H1 (cell line): ENCODE data around the gene PALD1. TPM values are rescaled to one million over a fixed set of nuclear protein-coding genes. Genes with fewer than 3 reads are reported as not detected.
A peak's percentile ranks its signal among the peaks of the same experiment; 100 is the strongest.

Source experiments
- CTCF ChIA-PET: fragments of 300-600 bp; sonication (Branson Sonifier 250); formaldehyde crosslinking; loops from one replicate; lab custom pipeline; 2021; ENCODE audit not compliant: partially characterized antibody; lab: Charles Lee
- POLR2A ChIA-PET: fragments of 300-600 bp; sonication (Branson Sonifier 250); formaldehyde crosslinking; loops from one replicate; lab custom pipeline; 2021; ENCODE audit warnings: inconsistent platforms; ENCODE audit not compliant: partially characterized antibody; lab: Charles Lee
- DNase-seq, 2 experiments: peaks; one replicate each; pipeline versions ENCODE4 v3.0.0 to v3.0.0-alpha.2; 2010 to 2022; ENCODE audit warnings: low spot score in 2 of 2, low read depth in 1 of 2, mixed read lengths in 1 of 2
- FAIRE-seq: peaks from 2 replicates; lab custom pipeline; 2011; peaks lifted over from hg19 to GRCh38; lab: Jason Lieb, UNC
- H2AFZ ChIP-seq: 2 replicates; pipeline ENCODE4 v1.8.1; 2012; ENCODE audit warnings: low read length, inconsistent platforms
- H2AK5ac ChIP-seq: 2 replicates; pipeline ENCODE4 v1.6.1; 2013; ENCODE audit warnings: low read depth, low read length
- H2BK120ac ChIP-seq: replicated peaks from 2 replicates; pipeline ENCODE3; 2013; ENCODE audit warnings: low read depth, low read length, inconsistent platforms
- H2BK12ac ChIP-seq: 2 replicates; pipeline ENCODE4 v1.6.1; 2013; ENCODE audit warnings: low read depth, low read length
- H2BK15ac ChIP-seq: 2 replicates; pipeline ENCODE4 v1.6.1; 2013; ENCODE audit warnings: low read length
- H2BK20ac ChIP-seq: 2 replicates; pipeline ENCODE4 v1.6.1; 2013; ENCODE audit warnings: low read length
- H2BK5ac ChIP-seq: 2 replicates; pipeline ENCODE4 v1.6.1; 2013; ENCODE audit warnings: low read depth, low read length
- H3K14ac ChIP-seq: 2 replicates; pipeline ENCODE4 v1.6.1; 2013; ENCODE audit warnings: inconsistent platforms; ENCODE audit not compliant: insufficient read length
- H3K18ac ChIP-seq: 2 replicates; pipeline ENCODE4 v1.6.1; 2013; ENCODE audit warnings: low read length; ENCODE audit errors: extremely low read depth
- H3K23ac ChIP-seq: 2 replicates; pipeline ENCODE4 v1.6.1; 2013; ENCODE audit warnings: inconsistent platforms; ENCODE audit not compliant: insufficient read length
- H3K23me2 ChIP-seq: 2 replicates; pipeline ENCODE4 v1.6.1; 2013; ENCODE audit warnings: low read depth, low read length
- H3K27ac ChIP-seq: 2 replicates; pipeline ENCODE4 v1.6.1; 2011; ENCODE audit warnings: low read depth, low read length, inconsistent platforms
- H3K27me3 ChIP-seq, 4 experiments: replicated peaks in 1 of 4; 1 replicate in 1 of 4; 2 replicates in 3 of 4; pipeline versions ENCODE4 v1.6.1 to v1.8.1; 2011 to 2013; ENCODE audit warnings: low read length in 3 of 4, mild to moderate bottlenecking in 3 of 4, inconsistent platforms in 2 of 4, mixed read lengths in 2 of 4, moderate library complexity in 1 of 4; ENCODE audit not compliant: control insufficient read depth in 3 of 4, insufficient read depth in 3 of 4; ENCODE audit errors: extremely low read depth in 1 of 4
- H3K36me3 ChIP-seq, 4 experiments: 2 replicates each; pipeline versions ENCODE4 v1.6.1 to v1.8.1; 2011 to 2013; ENCODE audit warnings: mild to moderate bottlenecking in 4 of 4, low read length in 3 of 4, moderate library complexity in 2 of 4, control low read depth in 1 of 4, inconsistent platforms in 1 of 4; ENCODE audit not compliant: insufficient read depth in 4 of 4, control insufficient read depth in 2 of 4
- H3K4ac ChIP-seq: replicated peaks from 2 replicates; pipeline ENCODE3; 2013; ENCODE audit warnings: low read length, low read depth, mixed read lengths, inconsistent platforms; ENCODE audit not compliant: insufficient read length
- H3K4me1 ChIP-seq, 4 experiments: replicated peaks in 1 of 4; 1 replicate in 1 of 4; 2 replicates in 3 of 4; pipeline versions ENCODE4 v1.6.1 to v1.8.1; 2011 to 2013; ENCODE audit warnings: low read length in 3 of 4, inconsistent platforms in 2 of 4, mixed read lengths in 1 of 4; ENCODE audit not compliant: insufficient read depth in 4 of 4, control insufficient read depth in 3 of 4
- H3K4me2 ChIP-seq, 2 experiments: 2 replicates each; pipeline versions ENCODE4 v1.6.1 to v1.8.1; 2011 to 2013; ENCODE audit warnings: low read depth in 2 of 2, low read length in 2 of 2, control low read depth in 1 of 2, inconsistent platforms in 1 of 2, mild to moderate bottlenecking in 1 of 2; ENCODE audit not compliant: insufficient read depth in 1 of 2
- H3K4me3 ChIP-seq, 4 experiments: fragments of 200-600, 300-600 bp in 1 of 4; sonication (generic), shearing (Covaris generic), sonication (Bioruptor Twin) in 1 of 4; 2 replicates each; pipeline versions ENCODE4 v1.5.1 to v1.8.1; 2011 to 2016; ENCODE audit warnings: low read length in 4 of 4, low read depth in 3 of 4, control low read depth in 2 of 4, inconsistent platforms in 2 of 4, mild to moderate bottlenecking in 2 of 4, mixed read lengths in 1 of 4, moderate library complexity in 1 of 4; ENCODE audit not compliant: insufficient read depth in 2 of 4; ENCODE audit errors: extremely low read depth in 1 of 4
- H3K56ac ChIP-seq: replicated peaks from 2 replicates; pipeline ENCODE3; 2013; ENCODE audit warnings: low read depth, mild to moderate bottlenecking, mixed read lengths, low read length, inconsistent platforms; ENCODE audit not compliant: insufficient read length
- H3K79me1 ChIP-seq: 2 replicates; pipeline ENCODE4 v1.6.1; 2013; ENCODE audit warnings: low read depth, low read length, control low read depth
- H3K79me2 ChIP-seq, 2 experiments: 2 replicates each; pipeline versions ENCODE4 v1.6.1 to v1.8.1; 2012 to 2013; ENCODE audit warnings: low read length in 2 of 2, mild to moderate bottlenecking in 2 of 2, inconsistent platforms in 1 of 2; ENCODE audit not compliant: insufficient read depth in 2 of 2, control insufficient read depth in 1 of 2
- H3K9ac ChIP-seq, 4 experiments: replicated peaks in 1 of 4; 1 replicate in 1 of 4; 2 replicates in 3 of 4; pipeline versions ENCODE4 v1.6.1 to v1.8.1; 2011 to 2013; ENCODE audit warnings: low read depth in 3 of 4, low read length in 3 of 4, control low read depth in 2 of 4, mild to moderate bottlenecking in 2 of 4, moderate library complexity in 2 of 4, inconsistent platforms in 1 of 4; ENCODE audit errors: extremely low read depth in 1 of 4
- H3K9me3 ChIP-seq, 2 experiments: 2 replicates each; pipeline versions ENCODE4 v1.6.1 to v1.8.1; 2012 to 2013; ENCODE audit warnings: mild to moderate bottlenecking in 2 of 2, moderate library complexity in 2 of 2, control low read depth in 1 of 2, inconsistent platforms in 1 of 2, low read depth in 1 of 2, low read length in 1 of 2, mixed read lengths in 1 of 2; ENCODE audit not compliant: insufficient read depth in 2 of 2
- H4K20me1 ChIP-seq, 2 experiments: replicated peaks in 1 of 2; 2 replicates each; pipeline versions ENCODE3 to v1.8.1; 2011 to 2013; ENCODE audit warnings: inconsistent platforms in 2 of 2, low read length in 2 of 2, mild to moderate bottlenecking in 1 of 2; ENCODE audit not compliant: insufficient read depth in 2 of 2, control insufficient read depth in 1 of 2
- H4K5ac ChIP-seq: 2 replicates; pipeline ENCODE4 v1.6.1; 2013; ENCODE audit warnings: low read length, low read depth, mixed read lengths, inconsistent platforms; ENCODE audit not compliant: insufficient read length
- H4K8ac ChIP-seq: 2 replicates; pipeline ENCODE4 v1.8.0; 2013; ENCODE audit warnings: mild to moderate bottlenecking, moderate library complexity, low read length, inconsistent platforms; ENCODE audit not compliant: insufficient read depth; ENCODE audit errors: extremely low read depth
- H4K91ac ChIP-seq: replicated peaks from 2 replicates; pipeline ENCODE3; 2013; ENCODE audit warnings: low read length, mixed read lengths, inconsistent platforms; ENCODE audit not compliant: insufficient read length
- ASH2L ChIP-seq: fragments of 200-600, 300-600 bp; sonication (generic); IDR thresholded peaks from one replicate; pipeline ENCODE4 v1.7.1; 2017; ENCODE audit warnings: low read length
- BCL11A ChIP-seq, 2 experiments: IDR thresholded peaks; one replicate each; pipeline ENCODE4 v1.6.1; 2011; ENCODE audit warnings: low read depth in 2 of 2, low read length in 2 of 2, mild to moderate bottlenecking in 2 of 2
- BRCA1 ChIP-seq: IDR thresholded peaks from 2 replicates; pipeline ENCODE4 v1.6.1; 2012; ENCODE audit warnings: low read depth, low read length, improper control_type of control experiment
- FOSL1 ChIP-seq: IDR thresholded peaks from 2 replicates; pipeline ENCODE4 v1.6.1; 2011; ENCODE audit warnings: mild to moderate bottlenecking, low read depth, low read length, moderate library complexity; ENCODE audit not compliant: insufficient read depth
- POLR2A ChIP-seq, 2 experiments: IDR thresholded peaks; 1 replicate in 1 of 2; 2 replicates in 1 of 2; pipeline ENCODE4 v1.6.1; 2011; ENCODE audit warnings: low read depth in 2 of 2, low read length in 2 of 2, mild to moderate bottlenecking in 2 of 2; ENCODE audit errors: control extremely low read depth in 1 of 2
- RAD21 ChIP-seq, 2 experiments: IDR thresholded peaks in 1 of 2; conservative IDR thresholded peaks in 1 of 2; 2 replicates each; pipeline ENCODE4 v1.6.1; 2011; ENCODE audit warnings: low read depth in 2 of 2, low read length in 2 of 2, improper control_type of control experiment in 1 of 2, inconsistent platforms in 1 of 2, mild to moderate bottlenecking in 1 of 2, moderate library complexity in 1 of 2
- RFX5 ChIP-seq: IDR thresholded peaks from 2 replicates; pipeline ENCODE4 v1.6.1; 2011; ENCODE audit warnings: low read depth, low read length, improper control_type of control experiment, borderline replicate concordance
- SIRT6 ChIP-seq: IDR thresholded peaks from one replicate; pipeline ENCODE4 v1.7.1; 2012; ENCODE audit warnings: low read length, inconsistent platforms
- SUZ12 ChIP-seq: fragments of 200-600 bp; sonication (generic); IDR thresholded peaks from 2 replicates; pipeline ENCODE4 v1.6.1; 2012; ENCODE audit warnings: mild to moderate bottlenecking, inconsistent platforms, low read length, moderate library complexity, mixed read lengths
- YY1 ChIP-seq: IDR thresholded peaks from 2 replicates; pipeline ENCODE4 v1.6.1; 2011; ENCODE audit warnings: low read depth, mild to moderate bottlenecking, low read length
- WGBS, 2 experiments: shearing (Covaris generic) in 1 of 2; methylation state at CpG; one replicate each; pipeline versions ENCODE4 v1.1.6 to v1.1.7; 2013 to 2015; ENCODE audit warnings: low lambda C conversion rate in 2 of 2, mixed read lengths in 2 of 2, inconsistent platforms in 1 of 2, low coverage in 1 of 2, missing lambda C conversion rate in 1 of 2; ENCODE audit not compliant: insufficient replicate concordance in 2 of 2, insufficient coverage in 1 of 2, insufficient read length in 1 of 2; ENCODE audit errors: extremely low coverage in 1 of 2, missing lambda C conversion rate in 1 of 2; 5-methylcytosine and 5-hydroxymethylcytosine counted together
- polyA plus RNA-seq, 7 experiments: library from polyadenylated mRNA; depleted of rRNA in 3 of 7; stranded (reverse) in 5 of 7; unstranded in 2 of 7; fragments of >200 nt in 5 of 7; fragments of 200-250 nt in 2 of 7; gene quantifications; 1 replicate in 5 of 7; 2 replicates in 1 of 7; 4 replicates in 1 of 7; pipeline versions ENCODE4 v1.2.1 to v1.2.3, GENCODE V29; 2011 to 2013; ENCODE audit warnings: missing spikeins in 2 of 7, mixed read lengths in 2 of 7
- total RNA-seq: library from RNA; stranded (reverse); fragmentation: NEBNext Ultra II Directional; extraction: Animal tissue kit (Norgen Biotek cat#: 25700); gene quantifications from 2 replicates; pipeline ENCODE4 v1.2.1, GENCODE V29; 2021
- TF ChIP-seq, protein P1 (sequence below), 3 experiments: IDR thresholded peaks; 1 replicate in 2 of 3; 2 replicates in 1 of 3; pipeline versions ENCODE4 v1.5.1 to v1.6.1; 2011; ENCODE audit warnings: low read length in 3 of 3, mild to moderate bottlenecking in 3 of 3, inconsistent platforms in 2 of 3, low read depth in 1 of 3, moderate library complexity in 1 of 3; ENCODE audit not compliant: insufficient read depth in 1 of 3; ENCODE audit errors: control extremely low read depth in 1 of 3

Gene PALD1
- total and polyA plus RNA-seq, 2 of the 8 experiments (the other 6 are each of a cell fraction or from before 2014, with no cell fraction given): 13.3 to 32.8 TPM

DNA sequence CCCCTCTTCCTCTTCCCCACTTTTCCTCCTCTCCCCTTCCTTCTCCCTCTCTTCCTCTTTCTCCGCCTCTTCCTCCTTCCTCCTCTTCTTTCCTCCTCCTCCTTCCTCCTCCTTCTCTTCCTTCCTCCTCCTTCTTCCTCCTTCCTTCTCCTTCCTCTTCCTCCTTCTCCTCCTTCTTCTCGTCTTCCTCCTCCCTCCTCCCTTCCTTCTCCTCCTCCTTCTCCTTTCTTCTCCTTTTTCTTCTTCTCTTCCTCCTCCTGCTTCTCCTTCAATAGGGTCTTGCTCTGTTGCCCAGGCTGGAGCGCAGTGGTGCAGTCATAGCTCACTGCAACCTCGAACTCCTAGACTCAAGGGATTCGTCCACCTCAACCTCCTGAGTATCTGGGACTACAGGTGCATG is 56.9 kb downstream of the PALD1 start:
- Histone ChIP-seq H2BK12ac (no peak overlapping the region), H3K23ac (no peak overlapping the region), H3K79me1 (no peaks in the 10 kb centered on the region), H3K4me3 (no peak overlapping the region), H4K8ac (no peak overlapping the region), H3K4ac (no peak overlapping the region), H3K36me3 (no peaks in the 10 kb centered on the region; a peak in 1 of 8 replicates), H3K18ac (peak overlapping the region; percentile 48; the same call in 1 of the 2 replicates), H2AK5ac (no peak overlapping the region), H3K4me2 (no peak overlapping the region), H4K20me1 (peaks cover 3 to 11% of the 10 kb centered on the region in 2 experiments), H2BK5ac (no peak overlapping the region), H3K9me3 (no peaks in the 10 kb centered on the region), H3K27ac (no peak overlapping the region), H3K14ac (no peak overlapping the region), H3K23me2 (peaks cover 6% of the 10 kb centered on the region; the same call in 1 of the 2 replicates), H3K56ac (no peak overlapping the region), H3K4me1 (peaks cover 3 to 9% (median 6%) of the 10 kb centered on the region in 4 experiments; a peak in 4 of 7 replicates), H2AFZ (no peak overlapping the region), H2BK15ac (no peak overlapping the region), H2BK120ac (no peak overlapping the region), H4K5ac (no peak overlapping the region), H3K9ac (no peak overlapping the region), H2BK20ac (no peak overlapping the region), H3K79me2 (no peaks in the 10 kb centered on the region), H3K27me3 (no peaks in the 10 kb centered on the region), H4K91ac (no peak overlapping the region)
- POLR2A ChIA-PET: interaction anchor here (0.7 to 1.2 kb wide), 2 partner anchors 40 to 74 kb away, joined by 3 read pairs; no protein-coding TSS in a partner anchor
- CTCF ChIA-PET: interaction anchor here (0.9 to 26.8 kb wide), 7 partner anchors 10 to 313 kb away, joined by 3 to 908 read pairs (median 29); partner anchors contain the start of genes NODAL and PALD1
- 91% methylated on average over 5 of the region's 5 CpGs; no CpG with 5 or more reads in 1 of the 2 experiments for WGBS, 2 experiments
- FAIRE-seq: no peak
- DNase-seq: no peak
- TF ChIP-seq BCL11A (IDR thresholded peaks at IDR 0.05; ENCODE audit: low read depth in 2 of 2, low read length in 2 of 2): no peak
- no peak for TF ChIP-seq POLR2A (IDR thresholded peaks at IDR 0.05; ENCODE audit: control extremely low read depth in 1 of 2, low read depth in 2 of 2, low read length in 2 of 2)
- TF ChIP-seq SIRT6: no peak
- no peak for TF ChIP-seq BRCA1
- TF ChIP-seq, protein P1, sequence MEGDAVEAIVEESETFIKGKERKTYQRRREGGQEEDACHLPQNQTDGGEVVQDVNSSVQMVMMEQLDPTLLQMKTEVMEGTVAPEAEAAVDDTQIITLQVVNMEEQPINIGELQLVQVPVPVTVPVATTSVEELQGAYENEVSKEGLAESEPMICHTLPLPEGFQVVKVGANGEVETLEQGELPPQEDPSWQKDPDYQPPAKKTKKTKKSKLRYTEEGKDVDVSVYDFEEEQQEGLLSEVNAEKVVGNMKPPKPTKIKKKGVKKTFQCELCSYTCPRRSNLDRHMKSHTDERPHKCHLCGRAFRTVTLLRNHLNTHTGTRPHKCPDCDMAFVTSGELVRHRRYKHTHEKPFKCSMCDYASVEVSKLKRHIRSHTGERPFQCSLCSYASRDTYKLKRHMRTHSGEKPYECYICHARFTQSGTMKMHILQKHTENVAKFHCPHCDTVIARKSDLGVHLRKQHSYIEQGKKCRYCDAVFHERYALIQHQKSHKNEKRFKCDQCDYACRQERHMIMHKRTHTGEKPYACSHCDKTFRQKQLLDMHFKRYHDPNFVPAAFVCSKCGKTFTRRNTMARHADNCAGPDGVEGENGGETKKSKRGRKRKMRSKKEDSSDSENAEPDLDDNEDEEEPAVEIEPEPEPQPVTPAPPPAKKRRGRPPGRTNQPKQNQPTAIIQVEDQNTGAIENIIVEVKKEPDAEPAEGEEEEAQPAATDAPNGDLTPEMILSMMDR (IDR thresholded peaks at IDR 0.05; ENCODE audit: control extremely low read depth in 1 of 3, insufficient read depth in 1 of 3, low read depth in 1 of 3, low read length in 3 of 3): no peak
- no peak for TF ChIP-seq SUZ12
- no peak for TF ChIP-seq ASH2L
- no peak for TF ChIP-seq YY1
- no peak for TF ChIP-seq RAD21 (IDR thresholded peaks at IDR 0.05 in 1 of 2, conservative IDR thresholded peaks at IDR 0.05 in 1 of 2; ENCODE audit: low read depth in 2 of 2, low read length in 2 of 2)
- TF ChIP-seq FOSL1: no peak
- no peak for TF ChIP-seq RFX5
